Astrocyte (in vitro differentiated cells and primary cell): ENCODE data around the gene P2RY6.

Experiments used
- EZH2 ChIP-seq: IDR thresholded peaks from 2 replicates; pipeline ENCODE4 v1.6.1; 2012; ENCODE audit warnings: mild to moderate bottlenecking, low read length, inconsistent platforms; ENCODE audit not compliant: insufficient read depth
- TF ChIP-seq, protein P1 (sequence below): IDR thresholded peaks from 2 replicates; pipeline ENCODE4 v1.5.1; 2011; ENCODE audit warnings: low read depth, mild to moderate bottlenecking, inconsistent platforms, low read length, moderate library complexity; ENCODE audit not compliant: insufficient read depth

DNA sequence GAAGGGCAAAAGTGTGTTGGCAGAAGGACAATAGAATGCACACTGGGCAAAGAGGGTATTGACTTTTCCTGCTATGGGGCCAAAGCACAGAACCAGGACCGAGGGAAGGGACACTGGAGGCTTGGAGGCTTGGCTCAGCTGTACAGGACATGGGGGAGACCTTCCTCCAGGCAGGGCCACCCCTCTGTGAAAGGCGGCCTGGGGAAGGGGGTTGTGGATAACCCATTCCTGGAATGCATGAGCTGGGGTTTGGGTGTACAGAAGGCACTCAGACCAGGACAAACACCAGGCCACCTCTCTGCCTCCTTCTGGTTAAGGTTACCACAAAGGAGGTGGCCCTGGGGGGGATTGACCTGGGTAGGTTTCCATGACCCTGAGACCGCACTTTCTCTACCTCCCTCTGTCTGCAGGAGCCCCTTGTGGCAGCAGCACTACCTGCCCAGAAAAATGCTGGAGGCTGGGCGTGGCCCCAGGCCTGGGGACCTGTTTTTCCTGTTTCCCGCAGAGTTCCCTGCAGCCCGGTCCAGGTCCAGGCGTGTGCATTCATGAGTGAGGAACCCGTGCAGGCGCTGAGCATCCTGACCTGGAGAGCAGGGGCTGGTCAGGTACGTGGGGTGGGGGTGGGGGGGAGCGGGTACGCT, 44.4 kb upstream of the P2RY6 start:
- no peak for TF ChIP-seq EZH2
- TF ChIP-seq, protein P1, sequence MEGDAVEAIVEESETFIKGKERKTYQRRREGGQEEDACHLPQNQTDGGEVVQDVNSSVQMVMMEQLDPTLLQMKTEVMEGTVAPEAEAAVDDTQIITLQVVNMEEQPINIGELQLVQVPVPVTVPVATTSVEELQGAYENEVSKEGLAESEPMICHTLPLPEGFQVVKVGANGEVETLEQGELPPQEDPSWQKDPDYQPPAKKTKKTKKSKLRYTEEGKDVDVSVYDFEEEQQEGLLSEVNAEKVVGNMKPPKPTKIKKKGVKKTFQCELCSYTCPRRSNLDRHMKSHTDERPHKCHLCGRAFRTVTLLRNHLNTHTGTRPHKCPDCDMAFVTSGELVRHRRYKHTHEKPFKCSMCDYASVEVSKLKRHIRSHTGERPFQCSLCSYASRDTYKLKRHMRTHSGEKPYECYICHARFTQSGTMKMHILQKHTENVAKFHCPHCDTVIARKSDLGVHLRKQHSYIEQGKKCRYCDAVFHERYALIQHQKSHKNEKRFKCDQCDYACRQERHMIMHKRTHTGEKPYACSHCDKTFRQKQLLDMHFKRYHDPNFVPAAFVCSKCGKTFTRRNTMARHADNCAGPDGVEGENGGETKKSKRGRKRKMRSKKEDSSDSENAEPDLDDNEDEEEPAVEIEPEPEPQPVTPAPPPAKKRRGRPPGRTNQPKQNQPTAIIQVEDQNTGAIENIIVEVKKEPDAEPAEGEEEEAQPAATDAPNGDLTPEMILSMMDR = no peak
